IMR-90 (cell line): Measurements from ENCODE around the gene TRIM63. TPM values are rescaled to one million over a fixed set of nuclear protein-coding genes. Genes with fewer than 3 reads are reported as not detected.

Experiments
- ATAC-seq: fragments of 200-7000 bp; cut with Tn5 transposase; 2 replicates; pipeline ENCODE4 v1.9.1; 2020; ENCODE audit warnings: low read depth, mild to moderate bottlenecking, moderate library complexity
- BruUV-seq: library from RNA; stranded (reverse); fragments of 400-500 nt; replicated peaks from 2 replicates; lab custom pipeline; 2021; lab: Mats Ljungman, UMichigan
- CTCF ChIA-PET: fragments of 300-600 bp; formaldehyde crosslinking; extraction: SDS; loops from one replicate; lab custom pipeline; 2021; ENCODE audit warnings: antibody characterized with exemption; lab: Yijun Ruan, JAX
- POLR2A ChIA-PET: fragments of 300-600 bp; sonication (Branson Sonifier 250); formaldehyde crosslinking; loops from one replicate; lab custom pipeline; 2022; ENCODE audit warnings: antibody characterized with exemption; ENCODE audit not compliant: unreplicated experiment; lab: Charles Lee
- DNase-seq: peaks from one replicate; pipeline ENCODE4 v3.0.0; 2013
- H2AFZ ChIP-seq: replicated peaks from 2 replicates; pipeline ENCODE3; 2013; ENCODE audit warnings: low read length, mild to moderate bottlenecking; ENCODE audit not compliant: poor library complexity
- H2AK5ac ChIP-seq: 2 replicates; pipeline ENCODE4 v1.6.1; 2013; ENCODE audit warnings: low read depth, low read length, inconsistent platforms
- H2AK9ac ChIP-seq: replicated peaks from 2 replicates; pipeline ENCODE3; 2013; ENCODE audit warnings: mild to moderate bottlenecking, low read depth, low read length, moderate library complexity; ENCODE audit not compliant: poor library complexity
- H2BK120ac ChIP-seq: 2 replicates; pipeline ENCODE4 v1.6.1; 2013; ENCODE audit warnings: low read depth, low read length, inconsistent platforms
- H2BK15ac ChIP-seq: 3 replicates; pipeline ENCODE4 v1.6.1; 2013; ENCODE audit warnings: low read depth, low read length, inconsistent platforms
- H2BK20ac ChIP-seq: 2 replicates; pipeline ENCODE4 v1.6.1; 2013; ENCODE audit warnings: low read depth, mild to moderate bottlenecking, inconsistent platforms, low read length, moderate library complexity
- H2BK5ac ChIP-seq: 2 replicates; pipeline ENCODE4 v1.6.1; 2013; ENCODE audit warnings: mild to moderate bottlenecking, low read depth, low read length, inconsistent platforms; ENCODE audit not compliant: poor library complexity, severe bottlenecking
- H3K14ac ChIP-seq: replicated peaks from 2 replicates; pipeline ENCODE4 v1.6.1; 2013; ENCODE audit warnings: low read depth, low read length, inconsistent platforms
- H3K18ac ChIP-seq: 2 replicates; pipeline ENCODE4 v1.6.1; 2013; ENCODE audit warnings: low read depth, low read length, control low read depth
- H3K23ac ChIP-seq: 2 replicates; pipeline ENCODE4 v1.6.1; 2013; ENCODE audit warnings: low read depth, low read length, inconsistent platforms
- H3K27ac ChIP-seq: 2 replicates; pipeline ENCODE4 v1.5.1; 2013; ENCODE audit warnings: mild to moderate bottlenecking, control low read depth, low read length; ENCODE audit not compliant: insufficient read depth
- H3K27me3 ChIP-seq: 2 replicates; pipeline ENCODE4 v1.6.1; 2013; ENCODE audit warnings: low read length; ENCODE audit not compliant: control insufficient read depth, insufficient read depth
- H3K36me3 ChIP-seq: 2 replicates; pipeline ENCODE4 v1.6.1; 2013; ENCODE audit warnings: low read length, mixed read lengths; ENCODE audit not compliant: control insufficient read depth, insufficient read depth
- H3K4ac ChIP-seq: 2 replicates; pipeline ENCODE4 v1.6.1; 2013; ENCODE audit warnings: low read depth, low read length, inconsistent platforms
- H3K4me1 ChIP-seq: 2 replicates; pipeline ENCODE4 v1.6.1; 2013; ENCODE audit warnings: low read length, mixed read lengths; ENCODE audit not compliant: control insufficient read depth, insufficient read depth
- H3K4me2 ChIP-seq: 2 replicates; pipeline ENCODE4 v1.6.1; 2013; ENCODE audit warnings: low read depth, mild to moderate bottlenecking, control low read depth, low read length, moderate library complexity
- H3K4me3 ChIP-seq: 2 replicates; pipeline ENCODE4 v1.5.1; 2013; ENCODE audit warnings: low read depth, mild to moderate bottlenecking, control low read depth, low read length, moderate library complexity; ENCODE audit not compliant: insufficient read depth
- H3K56ac ChIP-seq: 2 replicates; pipeline ENCODE4 v1.6.1; 2013; ENCODE audit warnings: low read length, inconsistent platforms; ENCODE audit not compliant: insufficient read depth; ENCODE audit errors: extremely low read depth
- H3K79me1 ChIP-seq, 2 experiments: 2 replicates each; pipeline ENCODE4 v1.6.1; 2013; ENCODE audit warnings: low read length in 2 of 2, inconsistent platforms in 1 of 2, low read depth in 1 of 2
- H3K9ac ChIP-seq: 2 replicates; pipeline ENCODE4 v1.6.1; 2013; ENCODE audit warnings: low read depth, low read length, control low read depth
- H3K9me1 ChIP-seq: 2 replicates; pipeline ENCODE4 v1.6.1; 2013; ENCODE audit warnings: low read length, inconsistent platforms; ENCODE audit not compliant: insufficient read depth
- H3K9me3 ChIP-seq: 2 replicates; pipeline ENCODE4 v1.6.1; 2013; ENCODE audit warnings: low read length; ENCODE audit not compliant: control insufficient read depth, insufficient read depth
- H4K20me1 ChIP-seq: 2 replicates; pipeline ENCODE4 v1.6.1; 2013; ENCODE audit warnings: low read length, inconsistent platforms; ENCODE audit not compliant: insufficient read depth
- H4K5ac ChIP-seq: 2 replicates; pipeline ENCODE4 v1.6.1; 2013; ENCODE audit warnings: mild to moderate bottlenecking, low read depth, low read length, control low read depth
- H4K8ac ChIP-seq, 2 experiments: 2 replicates each; pipeline ENCODE4 v1.6.1; 2013; ENCODE audit warnings: low read depth in 2 of 2, low read length in 2 of 2, control low read depth in 1 of 2, inconsistent platforms in 1 of 2
- H4K91ac ChIP-seq: 2 replicates; pipeline ENCODE4 v1.6.1; 2013; ENCODE audit warnings: low read depth, low read length, inconsistent platforms; ENCODE audit not compliant: insufficient read depth
- BHLHE40 ChIP-seq: fragments of 150-350 bp; IDR thresholded peaks from 2 replicates; pipeline ENCODE4 v1.6.1; 2016; ENCODE audit warnings: mild to moderate bottlenecking, low read depth, low read length
- CEBPB ChIP-seq: IDR thresholded peaks from 2 replicates; pipeline ENCODE4 v1.6.1; 2012; ENCODE audit warnings: low read depth, low read length, improper control_type of control experiment
- CHD1 ChIP-seq: IDR thresholded peaks from 2 replicates; pipeline ENCODE4 v1.6.1; 2012; ENCODE audit warnings: low read depth, low read length, improper control_type of control experiment
- CTCF ChIP-seq: conservative IDR thresholded peaks from 2 replicates; pipeline ENCODE4 v1.5.1; 2012; ENCODE audit warnings: mild to moderate bottlenecking, low read depth, low read length, improper control_type of control experiment
- ELK1 ChIP-seq: fragments of 150-350 bp; IDR thresholded peaks from 2 replicates; pipeline ENCODE4 v1.6.1; 2016; ENCODE audit warnings: low read depth, mild to moderate bottlenecking, low read length, moderate library complexity, borderline replicate concordance
- FOS ChIP-seq: fragments of 150-350 bp; IDR thresholded peaks from 2 replicates; pipeline ENCODE4 v1.6.1; 2016; ENCODE audit warnings: low read depth, low read length
- MAFK ChIP-seq: IDR thresholded peaks from 2 replicates; pipeline ENCODE4 v1.6.1; 2012; ENCODE audit warnings: low read depth, low read length, improper control_type of control experiment
- MAZ ChIP-seq: IDR thresholded peaks from 2 replicates; pipeline ENCODE4 v1.6.1; 2012; ENCODE audit warnings: low read depth, mild to moderate bottlenecking, low read length, improper control_type of control experiment, moderate library complexity, borderline replicate concordance
- MXI1 ChIP-seq: IDR thresholded peaks from 2 replicates; pipeline ENCODE4 v1.6.1; 2012; ENCODE audit warnings: low read depth, mild to moderate bottlenecking, low read length, moderate library complexity, borderline replicate concordance
- NFE2L2 ChIP-seq: fragments of 150-350 bp; IDR thresholded peaks from 2 replicates; pipeline ENCODE4 v1.6.1; 2016; ENCODE audit warnings: low read depth, mild to moderate bottlenecking, low read length
- POLR2A ChIP-seq: IDR thresholded peaks from 2 replicates; pipeline ENCODE4 v1.6.1; 2012; ENCODE audit warnings: mild to moderate bottlenecking, low read depth, low read length
- RAD21 ChIP-seq: IDR thresholded peaks from 2 replicates; pipeline ENCODE4 v1.6.1; 2012; ENCODE audit warnings: low read length, improper control_type of control experiment
- RCOR1 ChIP-seq: IDR thresholded peaks from 2 replicates; pipeline ENCODE4 v1.6.1; 2012; ENCODE audit warnings: mild to moderate bottlenecking, low read length, improper control_type of control experiment; ENCODE audit not compliant: insufficient replicate concordance
- RFX5 ChIP-seq: IDR thresholded peaks from 2 replicates; pipeline ENCODE4 v1.8.0; 2012; ENCODE audit warnings: low read depth, mild to moderate bottlenecking, low read length, moderate library complexity
- SMC3 ChIP-seq: fragments of 150-350 bp; IDR thresholded peaks from 2 replicates; pipeline ENCODE4 v1.6.1; 2016; ENCODE audit warnings: low read depth, mild to moderate bottlenecking, antibody characterized with exemption, low read length, moderate library complexity
- USF2 ChIP-seq: fragments of 150-350 bp; IDR thresholded peaks from 2 replicates; pipeline ENCODE4 v1.6.1; 2017; ENCODE audit warnings: mild to moderate bottlenecking, antibody characterized with exemption, low read length, low read depth
- WGBS, 2 experiments: methylation state at CpG; one replicate each; pipeline versions ENCODE4 v1.1.5 to v1.1.7; 2013; ENCODE audit warnings: missing lambda C conversion rate in 2 of 2; ENCODE audit not compliant: insufficient read length in 1 of 2; ENCODE audit errors: extremely low coverage in 2 of 2; 5-methylcytosine and 5-hydroxymethylcytosine counted together
- dilution Hi-C: fragments of 300-500 bp; cut with HindIII; formaldehyde crosslinking; loops from one replicate; pipeline ENCODE4 v1.14.3; 2018; ENCODE audit warnings: low sequenced_read_pairs; ENCODE audit not compliant: unreplicated experiment
- in situ Hi-C: fragments of 300-500 bp; cut with MboI; formaldehyde crosslinking; loops from 3 replicates; pipeline ENCODE4 v1.14.3; 2019; ENCODE audit warnings: low sequenced_read_pairs, inconsistent platforms, mixed read lengths
- intact Hi-C: fragments of 100-400 bp; cut with micrococcal nuclease; formaldehyde crosslinking; loops from 2 replicates; pipeline ENCODE4 v1.10.0; 2022
- polyA plus RNA-seq, 3 experiments: library from polyadenylated mRNA; depleted of rRNA; stranded (reverse); fragments of >200 nt; gene quantifications; 2 replicates each; pipeline ENCODE4 v1.2.3, GENCODE V29; 2012; ENCODE audit warnings: low replicate concordance in 1 of 3
- total RNA-seq: library from RNA; depleted of rRNA; stranded (reverse); fragments of >200 nt; gene quantifications from 2 replicates; pipeline ENCODE4 v1.2.3, GENCODE V29; 2012

The TRIM63 gene
- total and polyA plus RNA-seq, 2 of the 4 experiments (the other 2 are of a cell fraction): not detected

- Histone ChIP-seq H2AK5ac (no peak overlapping the region), H3K9ac (no peak overlapping the region), H3K79me1 (no peaks in the 10 kb centered on the region), H3K4me2 (no peak overlapping the region), H2BK120ac (no peak overlapping the region), H2BK20ac (no peak overlapping the region), H2AK9ac (no peak overlapping the region), H4K8ac (no peak overlapping the region), H3K4ac (no peak overlapping the region), H3K36me3 (no peaks in the 10 kb centered on the region), H3K4me1 (peaks cover 1% of the 10 kb centered on the region; the same call in 1 of the 2 replicates), H3K27me3 (peaks cover 38% of the 10 kb centered on the region), H3K14ac (no peak overlapping the region), H4K5ac (no peak overlapping the region), H3K27ac (no peak overlapping the region), H3K4me3 (no peak overlapping the region), H4K20me1 (no peaks in the 10 kb centered on the region), H3K23ac (no peak overlapping the region), H3K9me1 (no peaks in the 10 kb centered on the region), H3K9me3 (peaks cover 2% of the 10 kb centered on the region; the same call in 1 of the 2 replicates), H4K91ac (no peak overlapping the region), H2BK5ac (no peak overlapping the region), H2AFZ (no peak overlapping the region), H2BK15ac (no peak overlapping the region), H3K18ac (no peak overlapping the region), H3K56ac (no peak overlapping the region)
- TF ChIP-seq FOS: no peak
- no peak for TF ChIP-seq ELK1
- no peak for TF ChIP-seq SMC3
- no peak for TF ChIP-seq MXI1
- TF ChIP-seq NFE2L2: no peak
- no peak for TF ChIP-seq CTCF
- TF ChIP-seq CHD1: no peak
- TF ChIP-seq RFX5: no peak
- no peak for TF ChIP-seq POLR2A
- no peak for TF ChIP-seq CEBPB
- TF ChIP-seq MAZ: no peak
- TF ChIP-seq BHLHE40: no peak
- TF ChIP-seq RAD21: no peak
- no peak for TF ChIP-seq USF2
- no peak for TF ChIP-seq MAFK
- no peak for TF ChIP-seq RCOR1
- WGBS, 2 experiments: no CpG with 5 or more reads among the region's 7 CpGs
- DNase-seq: no peak
- ChIA-PET POLR2A (no interaction called here), CTCF (interaction anchor here (0.5 kb wide), 1 partner anchor 97 kb away, joined by 3 read pairs; no protein-coding TSS in a partner anchor)
- BruUV-seq: no TSS peak
- ATAC-seq: no peak
- in situ Hi-C loops (no loop called here), dilution Hi-C loops (no loop called here), intact Hi-C loops (no loop called here)
These were observed 11.7 kb upstream of the TRIM63 start for GRCh38 chr1:26079178-26079563.
